ENCODE results near the gene C11orf87.

DNA sequence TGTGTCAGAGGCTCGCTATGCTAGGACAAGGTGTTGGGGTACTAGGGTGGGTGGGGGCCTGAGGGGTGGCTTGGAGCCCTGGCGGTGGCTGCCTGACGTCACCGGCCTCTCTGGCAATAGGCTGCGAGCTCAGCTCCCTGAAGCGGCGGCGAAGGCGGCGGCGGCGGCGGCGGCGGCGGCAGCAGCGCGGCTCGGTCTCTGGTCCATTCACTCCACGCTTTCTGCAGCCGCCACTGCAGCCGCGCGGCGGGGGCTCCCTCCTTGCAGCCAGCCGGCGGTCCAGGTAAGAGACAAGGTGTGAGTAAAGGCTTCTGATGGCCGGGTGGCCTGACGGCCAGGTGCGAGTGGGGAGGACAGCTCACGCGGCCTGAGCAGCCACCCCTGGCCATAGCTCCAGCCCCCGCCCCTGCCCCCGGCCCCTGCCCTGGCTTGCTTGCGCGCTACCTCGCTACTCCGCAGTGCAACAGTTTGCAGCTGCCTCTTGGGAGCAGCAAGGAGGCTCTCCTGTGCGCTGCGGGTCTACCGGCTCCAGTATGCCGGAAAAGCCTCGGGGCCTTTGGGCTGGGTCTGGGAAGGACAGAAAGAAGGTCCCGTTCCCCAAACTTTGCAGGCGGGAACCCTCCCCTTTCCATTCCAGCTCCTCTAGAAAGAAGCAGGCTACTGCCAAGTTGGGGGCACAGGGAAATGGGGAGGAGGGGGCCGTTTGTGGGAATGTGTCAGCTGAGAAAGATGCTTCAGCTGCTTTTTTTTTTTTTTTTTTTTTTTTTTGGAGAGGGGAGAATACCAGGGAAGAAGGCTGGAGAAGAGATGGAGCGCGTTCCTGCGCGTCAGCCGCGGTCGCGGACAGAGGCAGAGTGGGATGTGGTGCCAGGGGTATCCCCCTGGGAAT, at the start of gene C11orf87:
- TF ChIP-seq, protein P1, sequence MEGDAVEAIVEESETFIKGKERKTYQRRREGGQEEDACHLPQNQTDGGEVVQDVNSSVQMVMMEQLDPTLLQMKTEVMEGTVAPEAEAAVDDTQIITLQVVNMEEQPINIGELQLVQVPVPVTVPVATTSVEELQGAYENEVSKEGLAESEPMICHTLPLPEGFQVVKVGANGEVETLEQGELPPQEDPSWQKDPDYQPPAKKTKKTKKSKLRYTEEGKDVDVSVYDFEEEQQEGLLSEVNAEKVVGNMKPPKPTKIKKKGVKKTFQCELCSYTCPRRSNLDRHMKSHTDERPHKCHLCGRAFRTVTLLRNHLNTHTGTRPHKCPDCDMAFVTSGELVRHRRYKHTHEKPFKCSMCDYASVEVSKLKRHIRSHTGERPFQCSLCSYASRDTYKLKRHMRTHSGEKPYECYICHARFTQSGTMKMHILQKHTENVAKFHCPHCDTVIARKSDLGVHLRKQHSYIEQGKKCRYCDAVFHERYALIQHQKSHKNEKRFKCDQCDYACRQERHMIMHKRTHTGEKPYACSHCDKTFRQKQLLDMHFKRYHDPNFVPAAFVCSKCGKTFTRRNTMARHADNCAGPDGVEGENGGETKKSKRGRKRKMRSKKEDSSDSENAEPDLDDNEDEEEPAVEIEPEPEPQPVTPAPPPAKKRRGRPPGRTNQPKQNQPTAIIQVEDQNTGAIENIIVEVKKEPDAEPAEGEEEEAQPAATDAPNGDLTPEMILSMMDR (IDR thresholded peaks at IDR 0.05): no peak
- TF ChIP-seq POLR2A (IDR thresholded peaks at IDR 0.05) (no peak), POLR2AphosphoS5 (IDR thresholded peaks at IDR 0.05) (no peak)

All from suprapubic skin (tissue), 4 donors.